Activated B cell treated with CpG ODN at 0.5 μM for 24 hours (primary cell): ENCODE results near the gene GUCD1. TPM values are rescaled to one million over a fixed set of nuclear protein-coding genes. Genes with fewer than 3 reads are reported as not detected.

ENCODE experiments used
- ATAC-seq: fragments of 200-7000 bp; cut with Tn5 transposase; one replicate; pipeline ENCODE4 v1.10.0; 2021; ENCODE audit warnings: low read depth, mild to moderate bottlenecking, moderate library complexity
- CTCF ChIA-PET: fragments of 350-600 bp; sonication (Branson Sonifier 250); formaldehyde crosslinking; loops from one replicate; lab custom pipeline; 2021; ENCODE audit warnings: antibody characterized with exemption; lab: Charles Lee
- POLR2A ChIA-PET: fragments of 350-600 bp; sonication (Branson Sonifier 250); formaldehyde crosslinking; loops from one replicate; lab custom pipeline; 2021; ENCODE audit warnings: antibody characterized with exemption; lab: Charles Lee
- DNase-seq: peaks from one replicate; pipeline ENCODE4 v3.0.0; 2022
- H3K27ac Mint-ChIP-seq: one replicate; pipeline ENCODE4 v1.8.0; 2020; ENCODE audit warnings: mixed read lengths
- H3K27me3 Mint-ChIP-seq: one replicate; pipeline ENCODE4 v1.8.0; 2021; ENCODE audit warnings: mixed read lengths
- H3K36me3 Mint-ChIP-seq: one replicate; pipeline ENCODE4 v1.8.0; 2021; ENCODE audit warnings: low read depth, mixed read lengths
- H3K4me1 Mint-ChIP-seq: one replicate; pipeline ENCODE4 v1.8.0; 2021; ENCODE audit warnings: mixed read lengths
- H3K4me3 Mint-ChIP-seq: one replicate; pipeline ENCODE4 v1.8.0; 2020; ENCODE audit warnings: mild to moderate bottlenecking, mixed read lengths
- H3K9me3 Mint-ChIP-seq: one replicate; pipeline ENCODE4 v1.8.0; 2020; ENCODE audit warnings: mixed read lengths
- intact Hi-C: fragments of 100-400 bp; cut with micrococcal nuclease; formaldehyde crosslinking; loops from one replicate; pipeline ENCODE4 v1.15.1; 2024
- total RNA-seq: library from RNA; stranded (reverse); gene quantifications from 2 replicates; pipeline ENCODE4 v1.2.3, GENCODE V29; 2022
- TF ChIP-seq, protein P1 (sequence below): fragments of 200-600 bp; IDR thresholded peaks from one replicate; pipeline ENCODE4 v1.8.0; 2022; ENCODE audit warnings: antibody characterized with exemption, mild to moderate bottlenecking

Gene GUCD1
- total RNA-seq, 1 donor from 2014 or later: 141 TPM

- intact Hi-C loops: no loop called here
- no peak overlapping the region for H3K27ac Mint-ChIP-seq
- H3K4me3 Mint-ChIP-seq: no peak overlapping the region
- DNase-seq (no peak), ATAC-seq (no peak)
- peaks cover 3% of the 10 kb centered on the region for H3K27me3 Mint-ChIP-seq
- ChIA-PET CTCF (no interaction called here), POLR2A (no interaction called here)
- no peaks in the 10 kb centered on the region for H3K9me3 Mint-ChIP-seq
- TF ChIP-seq, protein P1, sequence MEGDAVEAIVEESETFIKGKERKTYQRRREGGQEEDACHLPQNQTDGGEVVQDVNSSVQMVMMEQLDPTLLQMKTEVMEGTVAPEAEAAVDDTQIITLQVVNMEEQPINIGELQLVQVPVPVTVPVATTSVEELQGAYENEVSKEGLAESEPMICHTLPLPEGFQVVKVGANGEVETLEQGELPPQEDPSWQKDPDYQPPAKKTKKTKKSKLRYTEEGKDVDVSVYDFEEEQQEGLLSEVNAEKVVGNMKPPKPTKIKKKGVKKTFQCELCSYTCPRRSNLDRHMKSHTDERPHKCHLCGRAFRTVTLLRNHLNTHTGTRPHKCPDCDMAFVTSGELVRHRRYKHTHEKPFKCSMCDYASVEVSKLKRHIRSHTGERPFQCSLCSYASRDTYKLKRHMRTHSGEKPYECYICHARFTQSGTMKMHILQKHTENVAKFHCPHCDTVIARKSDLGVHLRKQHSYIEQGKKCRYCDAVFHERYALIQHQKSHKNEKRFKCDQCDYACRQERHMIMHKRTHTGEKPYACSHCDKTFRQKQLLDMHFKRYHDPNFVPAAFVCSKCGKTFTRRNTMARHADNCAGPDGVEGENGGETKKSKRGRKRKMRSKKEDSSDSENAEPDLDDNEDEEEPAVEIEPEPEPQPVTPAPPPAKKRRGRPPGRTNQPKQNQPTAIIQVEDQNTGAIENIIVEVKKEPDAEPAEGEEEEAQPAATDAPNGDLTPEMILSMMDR: no peak
- no peaks in the 10 kb centered on the region for H3K36me3 Mint-ChIP-seq
- H3K4me1 Mint-ChIP-seq: peaks cover 1% of the 10 kb centered on the region
Measured at GRCh38 chr22:24587251-24587650, 32.3 kb upstream of the GUCD1 start.

DNA sequence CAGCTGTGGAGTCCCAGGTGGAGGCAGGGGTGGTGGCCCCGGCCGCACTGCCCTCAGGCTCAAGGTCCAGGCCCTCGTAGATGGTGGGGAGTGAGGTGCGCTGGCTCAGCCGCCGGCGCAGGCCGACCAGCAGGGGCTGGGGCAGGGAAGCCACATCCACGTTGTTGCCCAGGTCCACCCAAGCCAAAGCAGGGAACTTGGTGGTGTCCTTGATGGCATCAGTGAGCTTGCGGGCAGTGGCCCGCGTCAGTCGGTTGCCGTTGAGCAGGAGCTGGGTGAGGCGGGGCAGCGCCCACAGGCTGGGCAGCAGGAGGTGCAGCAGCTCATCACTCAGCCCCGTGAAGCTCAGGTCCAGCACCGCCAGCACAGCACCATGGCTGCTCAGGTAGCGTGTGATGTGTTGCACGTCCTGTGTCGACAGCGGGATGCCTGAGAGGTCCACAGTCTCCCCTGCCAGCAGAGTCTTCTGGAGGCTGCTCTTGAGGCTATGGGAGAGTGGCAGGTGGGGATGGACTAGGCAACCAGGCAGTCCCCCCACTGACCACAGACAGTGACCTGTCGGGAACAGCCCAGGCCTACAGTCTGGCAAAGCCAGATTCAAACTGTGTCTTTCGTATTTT, 31.1 kb upstream of the GUCD1 start:
- Mint-ChIP-seq H3K9me3 (no peaks in the 10 kb centered on the region), H3K27ac (no peak overlapping the region), H3K36me3 (no peaks in the 10 kb centered on the region), H3K4me1 (no peaks in the 10 kb centered on the region), H3K4me3 (no peak overlapping the region), H3K27me3 (no peaks in the 10 kb centered on the region)
- intact Hi-C loops: no loop called here
- ChIA-PET CTCF (no interaction called here), POLR2A (no interaction called here)
- no peak for DNase-seq
- no peak for ATAC-seq
- TF ChIP-seq, protein P1: no peak

GRCh38 chr22:24585461-24585860, 30.5 kb upstream of the GUCD1 start:
- DNase-seq (no peak), ATAC-seq (no peak)
- ChIA-PET POLR2A (no interaction called here), CTCF (no interaction called here)
- no peak overlapping the region for H3K4me3 Mint-ChIP-seq
- intact Hi-C loops: no loop called here
- no peaks in the 10 kb centered on the region for H3K4me1 Mint-ChIP-seq
- H3K27ac Mint-ChIP-seq: no peak overlapping the region
- H3K9me3 Mint-ChIP-seq: no peaks in the 10 kb centered on the region
- no peaks in the 10 kb centered on the region for H3K36me3 Mint-ChIP-seq
- TF ChIP-seq, protein P1: no peak
- H3K27me3 Mint-ChIP-seq: no peaks in the 10 kb centered on the region

- no peak for DNase-seq
- Mint-ChIP-seq H3K4me3 (no peak overlapping the region), H3K36me3 (no peaks in the 10 kb centered on the region), H3K9me3 (no peaks in the 10 kb centered on the region), H3K4me1 (no peaks in the 10 kb centered on the region), H3K27me3 (no peaks in the 10 kb centered on the region), H3K27ac (no peak overlapping the region)
- ChIA-PET CTCF (no interaction called here), POLR2A (no interaction called here)
- intact Hi-C loops: no loop called here
- ATAC-seq: no peak
- TF ChIP-seq, protein P1: no peak
Measured at GRCh38 chr22:24584871-24585411, 30.0 kb upstream of the GUCD1 start.

DNA sequence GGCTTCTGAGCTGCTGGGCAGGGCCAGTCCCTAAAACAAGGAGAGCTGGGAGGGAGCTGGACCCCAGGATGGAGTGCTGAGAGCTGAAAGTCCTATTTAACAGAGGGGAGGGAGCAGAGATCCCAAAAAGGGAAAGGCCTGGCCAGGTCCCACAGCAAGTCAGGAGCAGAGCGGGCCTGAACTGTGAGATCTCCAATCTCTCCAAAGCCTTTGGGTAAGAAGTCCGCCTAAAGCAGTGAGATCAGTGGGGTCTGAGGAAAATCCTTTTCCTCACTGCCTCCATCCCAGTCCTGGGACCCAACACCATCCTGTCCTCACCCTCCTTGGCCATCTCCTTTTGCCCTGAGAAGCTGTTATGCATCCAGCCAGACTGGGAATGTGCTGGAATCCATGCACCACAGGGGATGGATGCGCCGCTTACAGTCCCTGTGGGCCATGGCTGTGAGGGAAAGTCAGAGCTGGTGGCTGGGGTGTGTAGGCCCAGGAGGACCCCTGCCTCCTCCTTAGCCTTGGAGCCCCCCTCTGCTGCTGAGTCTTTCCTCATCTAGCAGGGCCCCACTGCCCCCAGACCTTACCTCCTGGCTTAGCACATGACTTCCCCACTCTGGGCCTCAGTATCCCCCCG, 29.3 kb upstream of the GUCD1 start:
- Mint-ChIP-seq H3K9me3 (no peaks in the 10 kb centered on the region), H3K4me1 (no peaks in the 10 kb centered on the region), H3K36me3 (no peaks in the 10 kb centered on the region), H3K4me3 (no peak overlapping the region), H3K27ac (no peak overlapping the region), H3K27me3 (no peaks in the 10 kb centered on the region)
- CTCF ChIA-PET: no interaction called here
- intact Hi-C loops: no loop called here
- TF ChIP-seq, protein P1: no peak
- DNase-seq (no peak), ATAC-seq (no peak)
- POLR2A ChIA-PET: no interaction called here
